Endothelial cell of umbilical vein (primary cell): ENCODE results near the gene ERAP2. TPM values are rescaled to one million over a fixed set of nuclear protein-coding genes. Genes with fewer than 3 reads are reported as not detected.

Source experiments
- BruUV-seq: library from RNA; stranded (reverse); fragments of 400-500 nt; replicated peaks from 2 replicates; lab custom pipeline; 2021; lab: Mats Ljungman, UMichigan
- CTCF ChIA-PET: fragments of 300-600, 350-600 bp; sonication (Branson Sonifier 250); formaldehyde crosslinking; loops from one replicate; lab custom pipeline; 2021; ENCODE audit warnings: antibody characterized with exemption, inconsistent platforms; lab: Charles Lee
- POLR2A ChIA-PET: fragments of 300-600, 350-600 bp; sonication (Branson Sonifier 250); formaldehyde crosslinking; loops from one replicate; lab custom pipeline; 2021; ENCODE audit warnings: antibody characterized with exemption, inconsistent platforms; lab: Charles Lee
- DNase-seq: peaks from one replicate; pipeline ENCODE4 v3.0.0-alpha.2; 2011; ENCODE audit warnings: low read depth, low spot score
- FAIRE-seq: peaks from 2 replicates; lab custom pipeline; 2011; peaks lifted over from hg19 to GRCh38; lab: Jason Lieb, UNC
- H2AFZ ChIP-seq: 2 replicates; pipeline ENCODE4 v1.6.0; 2012; ENCODE audit warnings: low read depth, low read length, control low read depth, inconsistent platforms
- H3K27ac ChIP-seq: 2 replicates; pipeline ENCODE4 v1.5.1; 2011; ENCODE audit warnings: low read depth, mild to moderate bottlenecking, control low read depth, low read length, moderate library complexity; ENCODE audit not compliant: insufficient read depth
- H3K27me3 ChIP-seq, 2 experiments: 2 replicates each; pipeline versions ENCODE4 v1.6.0 to v1.6.1; 2011; ENCODE audit warnings: low read length in 2 of 2, mixed read lengths in 1 of 2; ENCODE audit not compliant: control insufficient read depth in 2 of 2, insufficient read depth in 2 of 2
- H3K36me3 ChIP-seq, 2 experiments: 2 replicates in 1 of 2; 3 replicates in 1 of 2; pipeline ENCODE4 v1.5.1; 2011; ENCODE audit warnings: low read length in 2 of 2, mild to moderate bottlenecking in 1 of 2, moderate library complexity in 1 of 2; ENCODE audit not compliant: control insufficient read depth in 2 of 2, insufficient read depth in 2 of 2; ENCODE audit errors: extremely low read depth in 1 of 2
- H3K4me1 ChIP-seq: 3 replicates; pipeline ENCODE4 v1.5.1; 2011; ENCODE audit warnings: mild to moderate bottlenecking, low read length; ENCODE audit not compliant: control insufficient read depth, insufficient read depth; ENCODE audit errors: extremely low read depth
- H3K4me2 ChIP-seq: 2 replicates; pipeline ENCODE4 v1.6.1; 2011; ENCODE audit warnings: low read length, control low read depth, mixed read lengths; ENCODE audit not compliant: insufficient read depth
- H3K4me3 ChIP-seq, 3 experiments: fragments of 200-600 bp in 1 of 3; sonication (generic), shearing (Covaris generic) in 1 of 3; replicated peaks in 1 of 3; 2 replicates each; pipeline ENCODE4 v1.5.1; 2011 to 2016; ENCODE audit warnings: control low read depth in 3 of 3, low read length in 3 of 3, mild to moderate bottlenecking in 2 of 3, inconsistent platforms in 1 of 3, low read depth in 1 of 3, moderate library complexity in 1 of 3; ENCODE audit not compliant: insufficient read depth in 1 of 3
- H3K79me2 ChIP-seq: 2 replicates; pipeline ENCODE4 v1.6.0; 2012; ENCODE audit warnings: low read length, inconsistent platforms; ENCODE audit not compliant: control insufficient read depth, insufficient read depth
- H3K9ac ChIP-seq: replicated peaks from 2 replicates; pipeline ENCODE3; 2011; ENCODE audit warnings: low read length, control low read depth; ENCODE audit not compliant: insufficient read depth; ENCODE audit errors: extremely low read depth
- H3K9me1 ChIP-seq: replicated peaks from 3 replicates; pipeline ENCODE4 v1.6.0; 2011; ENCODE audit warnings: mild to moderate bottlenecking, low read length; ENCODE audit not compliant: control insufficient read depth, insufficient read depth; ENCODE audit errors: extremely low read depth
- H3K9me3 ChIP-seq: replicated peaks from 2 replicates; pipeline ENCODE4 v1.5.1; 2012; ENCODE audit warnings: low read length, inconsistent platforms; ENCODE audit not compliant: control insufficient read depth, insufficient read depth
- H4K20me1 ChIP-seq: replicated peaks from 2 replicates; pipeline ENCODE3; 2011; ENCODE audit warnings: mild to moderate bottlenecking, low read length; ENCODE audit not compliant: control insufficient read depth, insufficient read depth; ENCODE audit errors: extremely low read depth
- CTCF ChIP-seq, 2 donors: IDR thresholded peaks; 1 replicate in 1 of 2; 2 replicates in 1 of 2; pipeline ENCODE4 v1.5.1; 2011; ENCODE audit warnings: low read length in 2 of 2, mild to moderate bottlenecking in 2 of 2, moderate library complexity in 2 of 2, control low read depth in 1 of 2, inconsistent platforms in 1 of 2, low read depth in 1 of 2; ENCODE audit not compliant: insufficient read depth in 1 of 2; ENCODE audit errors: extremely low read depth in 1 of 2
- GATA2 ChIP-seq: IDR thresholded peaks from 2 replicates; pipeline ENCODE4 v1.7.0; 2011; ENCODE audit warnings: low read depth, mild to moderate bottlenecking, moderate library complexity, mixed read lengths, low read length; ENCODE audit not compliant: insufficient read length, insufficient read depth
- JUN ChIP-seq: IDR thresholded peaks from 2 replicates; pipeline ENCODE4 v1.6.1; 2011; ENCODE audit warnings: borderline replicate concordance, low read depth; ENCODE audit not compliant: insufficient read length, insufficient read depth
- MAX ChIP-seq: IDR thresholded peaks from 2 replicates; pipeline ENCODE4 v1.6.1; 2011; ENCODE audit not compliant: insufficient read depth, insufficient read length
- MYC ChIP-seq: IDR thresholded peaks from one replicate; pipeline ENCODE4 v1.6.1; 2011; ENCODE audit warnings: mild to moderate bottlenecking, low read depth, low read length
- POLR2A ChIP-seq: IDR thresholded peaks from 2 replicates; pipeline ENCODE4 v1.6.1; 2012; ENCODE audit warnings: low read depth, mild to moderate bottlenecking, control low read depth, low read length
- POLR2AphosphoS5 ChIP-seq: IDR thresholded peaks from 2 replicates; pipeline ENCODE4 v1.6.1; 2012; ENCODE audit warnings: low read depth, mild to moderate bottlenecking, control low read depth, low read length, moderate library complexity; ENCODE audit not compliant: insufficient read depth
- dilution Hi-C: fragments of 300-500 bp; cut with MboI; formaldehyde crosslinking; loops from one replicate; pipeline ENCODE4 v1.15.0; 2019; ENCODE audit warnings: low sequenced_read_pairs; ENCODE audit not compliant: extremely low pct_ligation_motif_present
- intact Hi-C: fragments of 100-400 bp; cut with micrococcal nuclease; formaldehyde crosslinking; loops from one replicate; pipeline ENCODE4 v1.10.0; 2022
- polyA plus RNA-seq, 4 experiments: library from polyadenylated mRNA; depleted of rRNA in 3 of 4; stranded (reverse) in 3 of 4; unstranded in 1 of 4; fragments of >200 nt; gene quantifications; 2 replicates each; pipeline versions ENCODE4 v1.2.1 to v1.2.3, GENCODE V29; 2011 to 2012; ENCODE audit warnings: missing spikeins in 1 of 4
- total RNA-seq: library from RNA; stranded (reverse); gene quantifications from 2 replicates; pipeline ENCODE4 v1.2.3, GENCODE V29; 2021

The ERAP2 gene
- total and polyA plus RNA-seq, 2 donors (not counting 3 experiments of a cell fraction or from before 2014, with no cell fraction given), result 3.1 to 10.0 TPM

GRCh38 chr5:96958977-96959376 lies 82.7 kb downstream of the ERAP2 start:
- no peak for DNase-seq
- ChIA-PET POLR2A (no interaction called here), CTCF (interaction anchor here (1.0 kb wide), 1 partner anchor 19 kb away, joined by 3 read pairs; no protein-coding TSS in a partner anchor)
- dilution Hi-C loops, result no loop called here
- Histone ChIP-seq H3K4me2 (no peak overlapping the region), H3K9me1 (peaks cover 2% of the 10 kb centered on the region), H3K4me1 (peaks cover 13% of the 10 kb centered on the region), H3K79me2 (peaks cover 22% of the 10 kb centered on the region), H3K27me3 (no peaks in the 10 kb centered on the region), H3K4me3 (no peak overlapping the region), H3K9me3 (no peaks in the 10 kb centered on the region), H2AFZ (no peak overlapping the region), H3K27ac (no peak overlapping the region), H3K9ac (no peak overlapping the region), H4K20me1 (no peaks in the 10 kb centered on the region), H3K36me3 (no peaks in the 10 kb centered on the region)
- BruUV-seq, result no TSS peak
- TF ChIP-seq MYC (no peak), GATA2 (no peak), JUN (no peak), POLR2AphosphoS5 (no peak), MAX (no peak), CTCF (IDR thresholded peaks at IDR 0.05; ENCODE audit: extremely low read depth in 1 of 2, insufficient read depth in 1 of 2, low read depth in 1 of 2, low read length in 2 of 2) (no peak), POLR2A (no peak)
- no peak for FAIRE-seq
- intact Hi-C loops, result no loop called here
